ENCODE results near the gene SKAP2.

The SKAP2 gene

GRCh38 chr7:26639695-26640094 is 224.7 kb downstream of the SKAP2 start:
- no peak for TF ChIP-seq POLR2AphosphoS5 (IDR thresholded peaks at IDR 0.05; ENCODE audit: low read depth, low read length)
- no peak for TF ChIP-seq POLR2A (IDR thresholded peaks at IDR 0.05; ENCODE audit: low read depth, low read length)
- TF ChIP-seq TAF1 (IDR thresholded peaks at IDR 0.05; ENCODE audit: borderline replicate concordance, low read depth, low read length), result no peak
- DNase-seq (ENCODE audit: insufficient read length), result no peak
- no peak for FAIRE-seq

GRCh38 chr7:26639111-26639510 is 225.3 kb downstream of the SKAP2 start:
- no peak for TF ChIP-seq POLR2AphosphoS5 (IDR thresholded peaks at IDR 0.05; ENCODE audit: low read depth, low read length)
- TF ChIP-seq POLR2A (IDR thresholded peaks at IDR 0.05; ENCODE audit: low read depth, low read length), result no peak
- no peak for TF ChIP-seq TAF1 (IDR thresholded peaks at IDR 0.05; ENCODE audit: borderline replicate concordance, low read depth, low read length)
- DNase-seq (ENCODE audit: insufficient read length), result no peak
- no peak for FAIRE-seq

- TF ChIP-seq POLR2AphosphoS5 (IDR thresholded peaks at IDR 0.05; ENCODE audit: low read depth, low read length), result no peak
- no peak for TF ChIP-seq TAF1 (IDR thresholded peaks at IDR 0.05; ENCODE audit: borderline replicate concordance, low read depth, low read length)
- TF ChIP-seq POLR2A (IDR thresholded peaks at IDR 0.05; ENCODE audit: low read depth, low read length), result no peak
- DNase-seq (ENCODE audit: insufficient read length), result no peak
- FAIRE-seq, result no peak
Measured at GRCh38 chr7:26638140-26638539, 226.2 kb downstream of the SKAP2 start.

- TF ChIP-seq POLR2A (IDR thresholded peaks at IDR 0.05; ENCODE audit: low read depth, low read length) (no peak), POLR2AphosphoS5 (IDR thresholded peaks at IDR 0.05; ENCODE audit: low read depth, low read length) (no peak), TAF1 (IDR thresholded peaks at IDR 0.05; ENCODE audit: borderline replicate concordance, low read depth, low read length) (no peak)
- FAIRE-seq (no peak), DNase-seq (ENCODE audit: insufficient read length) (no peak)
Measured at GRCh38 chr7:26637610-26638009, 226.8 kb downstream of the SKAP2 start.

- no peak for FAIRE-seq
- DNase-seq (ENCODE audit: insufficient read length), result no peak
- no peak for TF ChIP-seq POLR2AphosphoS5 (IDR thresholded peaks at IDR 0.05; ENCODE audit: low read depth, low read length)
- no peak for TF ChIP-seq TAF1 (IDR thresholded peaks at IDR 0.05; ENCODE audit: borderline replicate concordance, low read depth, low read length)
Measured at GRCh38 chr7:26636808-26637207, 227.6 kb downstream of the SKAP2 start.

GRCh38 chr7:26633557-26633956 is 230.8 kb downstream of the SKAP2 start:
- TF ChIP-seq TAF1 (IDR thresholded peaks at IDR 0.05; ENCODE audit: borderline replicate concordance, low read depth, low read length) (no peak), POLR2AphosphoS5 (IDR thresholded peaks at IDR 0.05; ENCODE audit: low read depth, low read length) (no peak), POLR2A (IDR thresholded peaks at IDR 0.05; ENCODE audit: low read depth, low read length) (no peak)
- FAIRE-seq (no peak), DNase-seq (ENCODE audit: insufficient read length) (no peak)

GRCh38 chr7:26631601-26632000 is 232.8 kb downstream of the SKAP2 start:
- DNase-seq (ENCODE audit: insufficient read length) (no peak), FAIRE-seq (no peak)
- no peak for TF ChIP-seq POLR2AphosphoS5 (IDR thresholded peaks at IDR 0.05; ENCODE audit: low read depth, low read length)
- TF ChIP-seq TAF1 (IDR thresholded peaks at IDR 0.05; ENCODE audit: borderline replicate concordance, low read depth, low read length), result no peak
- no peak for TF ChIP-seq POLR2A (IDR thresholded peaks at IDR 0.05; ENCODE audit: low read depth, low read length)

- TF ChIP-seq TAF1 (IDR thresholded peaks at IDR 0.05; ENCODE audit: borderline replicate concordance, low read depth, low read length) (no peak), POLR2A (IDR thresholded peaks at IDR 0.05; ENCODE audit: low read depth, low read length) (no peak), POLR2AphosphoS5 (IDR thresholded peaks at IDR 0.05; ENCODE audit: low read depth, low read length) (no peak)
- no peak for DNase-seq (ENCODE audit: insufficient read length)
- FAIRE-seq, result no peak
Measured at GRCh38 chr7:26630941-26631580, 233.3 kb downstream of the SKAP2 start.

GRCh38 chr7:26630361-26630760 is 234.0 kb downstream of the SKAP2 start:
- DNase-seq (ENCODE audit: insufficient read length) (no peak), FAIRE-seq (no peak)
- TF ChIP-seq POLR2AphosphoS5 (IDR thresholded peaks at IDR 0.05; ENCODE audit: low read depth, low read length) (no peak), POLR2A (IDR thresholded peaks at IDR 0.05; ENCODE audit: low read depth, low read length) (no peak), TAF1 (IDR thresholded peaks at IDR 0.05; ENCODE audit: borderline replicate concordance, low read depth, low read length) (no peak)

GRCh38 chr7:26629696-26630095 is 234.7 kb downstream of the SKAP2 start:
- no peak for TF ChIP-seq POLR2AphosphoS5 (IDR thresholded peaks at IDR 0.05; ENCODE audit: low read depth, low read length)
- TF ChIP-seq TAF1 (IDR thresholded peaks at IDR 0.05; ENCODE audit: borderline replicate concordance, low read depth, low read length), result no peak
- no peak for TF ChIP-seq POLR2A (IDR thresholded peaks at IDR 0.05; ENCODE audit: low read depth, low read length)
- DNase-seq (ENCODE audit: insufficient read length), result no peak
- FAIRE-seq, result no peak

- TF ChIP-seq POLR2A (IDR thresholded peaks at IDR 0.05; ENCODE audit: low read depth, low read length), result no peak
- DNase-seq (ENCODE audit: insufficient read length) (no peak), FAIRE-seq (no peak)
Measured at GRCh38 chr7:26627891-26628341, 236.5 kb downstream of the SKAP2 start.

- DNase-seq (ENCODE audit: insufficient read length) (no peak), FAIRE-seq (no peak)
- TF ChIP-seq POLR2A (IDR thresholded peaks at IDR 0.05; ENCODE audit: low read depth, low read length) (no peak), POLR2AphosphoS5 (IDR thresholded peaks at IDR 0.05; ENCODE audit: low read depth, low read length) (no peak), TAF1 (IDR thresholded peaks at IDR 0.05; ENCODE audit: borderline replicate concordance, low read depth, low read length) (no peak)
Measured at GRCh38 chr7:26627221-26627620, 237.2 kb downstream of the SKAP2 start.

- FAIRE-seq (no peak), DNase-seq (ENCODE audit: insufficient read length) (no peak)
- TF ChIP-seq POLR2AphosphoS5 (IDR thresholded peaks at IDR 0.05; ENCODE audit: low read depth, low read length), result no peak
- TF ChIP-seq POLR2A (IDR thresholded peaks at IDR 0.05; ENCODE audit: low read depth, low read length), result no peak
- TF ChIP-seq TAF1 (IDR thresholded peaks at IDR 0.05; ENCODE audit: borderline replicate concordance, low read depth, low read length), result no peak
Measured at GRCh38 chr7:26626687-26627086, 237.7 kb downstream of the SKAP2 start.
